ENCODE results near the gene GDPD2.
A peak's percentile ranks its signal among the peaks of the same experiment; 100 is the strongest.

The GDPD2 gene

DNA sequence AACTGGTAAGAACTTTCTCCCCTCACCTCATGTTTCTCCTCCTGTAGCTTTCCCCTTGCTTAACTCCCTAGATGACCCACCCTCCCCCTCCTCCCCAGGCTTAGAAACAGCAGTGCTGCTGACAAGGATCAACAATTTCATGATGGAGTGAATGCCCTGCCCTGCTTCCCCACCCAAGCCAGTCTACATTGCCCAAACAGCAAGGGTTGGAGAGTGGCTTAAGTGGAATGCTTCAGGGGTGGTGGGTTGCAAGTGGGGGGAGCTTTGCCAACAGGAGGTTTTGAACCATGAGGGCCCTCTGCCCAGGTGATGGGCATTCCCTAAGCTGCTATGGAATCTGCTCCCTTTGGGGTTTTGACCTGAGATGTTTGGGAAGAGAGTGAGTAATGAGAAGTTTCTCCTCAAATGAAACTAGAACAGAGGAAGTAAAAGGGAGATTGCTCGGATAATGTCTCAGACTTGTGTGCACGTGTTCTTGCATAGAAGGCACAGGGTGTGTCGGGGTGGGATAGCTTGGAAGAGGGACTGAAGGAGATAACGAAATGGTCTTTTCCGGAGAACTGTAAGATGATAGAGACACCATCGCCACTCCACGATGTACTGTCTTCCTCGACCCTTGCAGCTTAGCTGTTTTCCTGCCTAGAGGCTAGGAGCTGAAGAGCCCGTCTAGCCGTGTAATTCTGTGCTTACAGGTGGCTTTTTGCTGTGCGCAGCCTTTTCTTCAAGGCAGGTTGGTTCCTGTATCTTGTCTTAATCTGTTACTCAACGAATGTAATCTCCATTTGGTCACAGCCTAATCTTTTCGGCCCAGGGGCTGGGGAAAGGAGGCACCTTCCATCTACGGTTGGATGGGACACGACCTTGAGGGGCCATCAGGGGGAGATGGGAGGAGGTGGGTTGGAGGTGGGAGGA lies 10.1 kb downstream of the GDPD2 start:
- ATAC-seq (replicated peaks) (no peak), DNase-seq (no peak)
- no peaks in the 10 kb centered on the region for H3K9me3 Mint-ChIP-seq
- no peaks in the 10 kb centered on the region for H3K36me3 Mint-ChIP-seq
- peak overlapping the region; percentile 94 for H3K27ac Mint-ChIP-seq
- H3K4me1 Mint-ChIP-seq, result peaks cover 14 to 27% of the 10 kb centered on the region in 2 donors
- peaks cover 11 to 22% of the 10 kb centered on the region in 2 donors for H3K27me3 Mint-ChIP-seq
- peak overlapping the region; percentile 89 to 95 for H3K4me3 Mint-ChIP-seq

DNA sequence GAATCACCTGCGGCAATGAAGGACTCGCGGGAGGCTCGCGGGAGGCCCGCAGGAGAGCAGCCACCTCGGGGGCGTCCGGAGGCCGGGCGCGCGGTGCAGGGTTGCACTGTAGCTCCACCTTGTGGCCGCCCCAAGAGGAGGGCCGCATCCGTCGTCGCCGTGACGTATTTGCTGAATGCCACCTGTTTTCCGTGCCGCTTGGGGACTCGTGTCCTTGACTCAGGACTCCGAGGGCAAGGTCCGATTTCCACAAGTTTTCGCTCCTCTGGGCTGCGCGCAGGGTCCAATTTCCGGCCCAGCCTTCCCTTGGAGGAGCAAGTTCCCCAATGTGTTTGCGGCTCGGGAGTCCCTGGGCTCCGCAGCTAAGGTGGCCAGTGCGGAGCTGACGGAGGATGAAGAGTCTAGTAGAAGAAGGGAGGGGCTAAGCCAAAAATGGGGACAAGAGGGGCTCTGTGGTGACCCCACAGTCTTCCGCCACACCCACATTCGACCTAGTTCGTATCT lies 10.8 kb downstream of the GDPD2 start:
- Mint-ChIP-seq H3K4me1 (peaks cover 14 to 27% of the 10 kb centered on the region in 2 donors), H3K27ac (peak overlapping the region; percentile 94), H3K27me3 (peaks cover 11 to 24% of the 10 kb centered on the region in 2 donors), H3K4me3 (peak overlapping the region; percentile 89 to 95), H3K36me3 (no peaks in the 10 kb centered on the region), H3K9me3 (no peaks in the 10 kb centered on the region)
- peak; percentile 62 for DNase-seq
- ATAC-seq (replicated peaks), result peak; percentile 60 to 79

DNA sequence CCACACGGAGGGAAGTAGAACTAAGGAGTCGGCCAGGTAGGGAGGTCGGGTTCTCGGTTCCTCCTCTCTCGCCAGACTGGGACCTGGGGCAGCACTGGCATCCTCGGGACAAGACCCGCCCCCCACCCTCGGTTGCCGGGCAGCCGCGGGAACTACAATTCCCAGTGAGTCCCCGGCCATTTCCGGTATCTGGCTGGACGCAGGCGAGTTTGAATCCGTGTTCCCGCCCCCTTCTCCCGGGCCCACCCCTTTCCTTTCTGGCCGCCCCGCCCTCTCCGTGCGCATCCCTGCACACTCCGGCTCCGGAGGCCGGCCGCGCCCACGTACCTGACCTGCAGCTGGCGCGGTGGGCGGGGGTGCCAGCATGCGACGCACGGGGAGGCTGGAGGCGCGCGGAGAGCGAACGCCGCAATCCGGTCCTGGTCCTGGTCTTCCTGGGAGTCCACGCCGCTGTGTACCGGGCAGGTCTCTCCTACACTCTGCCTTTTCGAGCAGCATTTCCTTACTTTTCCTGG lies 11.3 kb downstream of the GDPD2 start:
- Mint-ChIP-seq H3K4me1 (peaks cover 14 to 27% of the 10 kb centered on the region in 2 donors), H3K27me3 (peaks cover 11 to 27% of the 10 kb centered on the region in 2 donors), H3K27ac (peak overlapping the region; percentile 94), H3K4me3 (peak overlapping the region; percentile 89 to 95), H3K36me3 (no peaks in the 10 kb centered on the region), H3K9me3 (no peaks in the 10 kb centered on the region)
- ATAC-seq (replicated peaks), result peak; percentile 70 to 78
- DNase-seq, result peak; percentile 53

DNA sequence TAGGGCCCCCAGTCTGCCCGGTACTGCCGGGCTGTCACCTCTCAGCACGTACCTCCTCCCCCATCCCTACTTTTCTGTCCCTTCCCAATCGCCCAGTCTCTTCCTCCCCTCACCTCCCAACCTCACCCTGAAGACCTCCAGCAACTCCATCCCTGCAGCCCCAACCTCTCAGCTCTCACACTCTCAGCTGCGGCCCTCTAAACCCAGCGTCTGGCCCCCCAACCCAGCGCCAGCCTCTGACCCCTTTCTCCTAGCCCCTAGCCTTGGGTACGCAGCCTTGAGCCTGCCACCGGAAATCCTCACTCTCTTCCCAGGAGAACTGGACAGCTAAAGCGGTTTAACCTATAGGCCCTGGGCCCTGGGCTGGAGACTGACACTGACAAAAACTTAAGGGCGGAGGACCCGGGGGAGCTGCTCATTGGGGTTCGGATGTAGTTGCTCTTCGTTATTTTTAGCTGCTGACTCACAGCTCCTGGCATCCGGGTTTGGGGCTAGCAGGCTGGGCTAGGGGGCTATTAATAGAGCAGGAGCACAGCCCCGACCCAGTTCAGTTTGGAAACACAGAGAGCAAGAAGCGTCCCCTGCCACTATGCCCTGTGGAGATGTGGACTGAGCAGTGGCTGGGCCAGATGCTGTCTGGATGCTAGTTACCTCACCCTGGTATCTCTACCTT lies 11.9 kb downstream of the GDPD2 start:
- peak overlapping the region; percentile 89 to 95 for H3K4me3 Mint-ChIP-seq
- H3K9me3 Mint-ChIP-seq, result no peaks in the 10 kb centered on the region
- DNase-seq, result no peak
- peaks cover 14 to 23% of the 10 kb centered on the region in 2 donors for H3K4me1 Mint-ChIP-seq
- H3K27me3 Mint-ChIP-seq, result peaks cover 13 to 28% of the 10 kb centered on the region in 2 donors
- H3K36me3 Mint-ChIP-seq, result no peaks in the 10 kb centered on the region
- peak overlapping the region; percentile 86 for H3K27ac Mint-ChIP-seq
- peak in 1 of 2 donors; percentile 14 for ATAC-seq (replicated peaks)

DNA sequence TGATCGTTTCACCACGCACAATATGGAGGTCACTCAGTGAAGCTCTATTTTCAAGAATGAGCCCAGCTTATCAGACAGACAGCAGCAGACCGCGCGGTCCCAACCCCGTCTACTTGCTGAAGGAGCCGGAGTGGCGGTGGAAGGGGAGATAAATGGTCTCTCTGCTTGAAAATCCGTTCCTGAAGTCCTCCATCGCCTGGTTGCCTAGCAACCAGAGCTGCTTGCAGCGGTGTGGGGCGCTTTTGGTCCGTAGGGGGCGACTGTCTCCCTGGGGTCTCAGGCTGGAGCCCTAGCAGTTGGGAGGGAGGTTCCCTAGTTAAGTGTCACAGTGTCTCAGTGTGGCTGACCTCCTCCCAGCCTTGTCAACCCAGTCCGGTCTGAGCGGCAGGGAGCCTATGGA lies 13.2 kb downstream of the GDPD2 start:
- Mint-ChIP-seq H3K36me3 (no peaks in the 10 kb centered on the region), H3K27ac (no peak overlapping the region), H3K9me3 (no peaks in the 10 kb centered on the region), H3K27me3 (peaks cover 26 to 34% of the 10 kb centered on the region in 2 donors), H3K4me1 (peaks cover 10 to 18% of the 10 kb centered on the region in 2 donors), H3K4me3 (no peak overlapping the region)
- ATAC-seq (replicated peaks) (no peak), DNase-seq (no peak)

DNA sequence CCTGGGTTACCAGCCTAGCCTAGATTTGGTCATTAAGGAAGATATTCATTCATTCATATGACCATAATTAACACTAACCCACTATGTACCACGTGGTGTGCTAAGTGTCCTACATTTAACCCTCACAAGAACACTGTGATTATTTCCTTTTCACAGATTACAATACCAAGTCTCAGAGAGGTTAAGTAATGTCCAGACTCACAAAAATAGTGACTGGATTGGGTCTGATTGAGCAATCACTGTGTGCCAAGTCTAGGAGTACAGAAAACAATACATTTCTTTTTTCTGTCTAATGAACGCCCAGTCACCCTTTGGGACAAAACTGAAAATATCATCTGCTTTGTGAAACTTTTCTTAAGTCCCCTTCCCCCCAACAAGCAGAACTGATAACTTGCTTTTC lies 13.9 kb downstream of the GDPD2 start:
- Mint-ChIP-seq H3K36me3 (no peaks in the 10 kb centered on the region), H3K9me3 (no peaks in the 10 kb centered on the region), H3K27ac (no peak overlapping the region), H3K4me3 (no peak overlapping the region), H3K4me1 (peaks cover 10 to 18% of the 10 kb centered on the region in 2 donors), H3K27me3 (peaks cover 33 to 36% of the 10 kb centered on the region in 2 donors)
- ATAC-seq (replicated peaks) (no peak), DNase-seq (no peak)

DNA sequence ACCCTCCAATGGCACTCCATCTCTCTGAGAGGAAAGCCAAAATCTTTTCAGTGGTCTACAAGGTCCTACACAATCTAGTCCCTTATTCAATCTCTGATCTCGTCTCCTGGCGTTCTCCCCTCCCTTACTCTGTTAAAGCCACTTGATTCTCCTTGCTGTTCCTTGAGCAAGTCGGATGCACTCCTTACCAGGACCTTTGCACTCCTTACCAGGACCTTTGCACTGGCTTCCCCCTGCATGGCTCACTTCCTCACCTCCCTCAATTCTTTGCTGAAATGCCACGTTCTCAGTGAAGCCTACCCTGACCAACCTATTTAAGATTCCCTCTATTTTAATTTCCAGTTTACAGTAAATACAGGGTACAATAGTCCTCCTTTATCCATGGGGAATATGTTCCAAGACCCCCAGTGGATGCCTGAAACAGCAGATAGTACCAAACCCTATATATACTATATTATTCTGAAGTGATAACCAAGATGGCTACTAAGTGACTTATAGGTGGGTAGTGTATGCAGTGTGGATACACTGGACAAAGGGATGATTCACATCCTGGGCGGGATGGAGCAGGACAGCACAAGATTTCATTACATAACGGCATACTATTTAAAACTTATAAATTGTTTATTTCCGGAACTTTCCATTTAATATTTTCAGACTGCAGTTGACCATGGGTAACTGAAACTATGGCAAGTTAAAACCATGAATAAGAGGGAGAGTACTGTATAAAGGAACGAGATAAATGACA lies 15.0 kb downstream of the GDPD2 start:
- no peak for ATAC-seq (replicated peaks)
- peaks cover 10 to 18% of the 10 kb centered on the region in 2 donors for H3K4me1 Mint-ChIP-seq
- peaks cover 39 to 40% of the 10 kb centered on the region in 2 donors for H3K27me3 Mint-ChIP-seq
- H3K36me3 Mint-ChIP-seq, result no peaks in the 10 kb centered on the region
- DNase-seq, result no peak
- H3K27ac Mint-ChIP-seq, result no peak overlapping the region
- no peaks in the 10 kb centered on the region for H3K9me3 Mint-ChIP-seq
- H3K4me3 Mint-ChIP-seq, result no peak overlapping the region

DNA sequence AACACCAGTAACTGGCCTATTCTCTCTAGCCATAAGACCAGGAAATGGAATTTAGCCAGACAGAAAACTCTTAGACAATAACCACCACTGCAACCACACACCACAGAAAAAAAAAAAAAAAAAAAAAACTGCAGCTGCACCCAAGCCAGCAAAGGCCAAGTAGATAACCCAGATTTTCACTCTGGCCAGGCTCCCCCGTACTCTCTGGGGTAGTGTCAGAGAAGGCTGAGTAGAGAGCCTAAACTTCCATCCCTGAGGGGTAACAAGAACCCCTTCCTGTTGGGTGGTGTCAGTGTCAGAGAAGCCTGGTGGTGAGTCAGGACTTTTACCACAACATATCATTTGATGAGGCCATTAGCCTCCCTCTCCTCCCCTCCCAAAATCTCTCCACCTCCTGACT lies 15.9 kb downstream of the GDPD2 start:
- H3K27ac Mint-ChIP-seq, result no peak overlapping the region
- H3K36me3 Mint-ChIP-seq, result no peaks in the 10 kb centered on the region
- ATAC-seq (replicated peaks) (no peak), DNase-seq (no peak)
- no peaks in the 10 kb centered on the region for H3K9me3 Mint-ChIP-seq
- peaks cover 39 to 40% of the 10 kb centered on the region in 2 donors for H3K27me3 Mint-ChIP-seq
- H3K4me3 Mint-ChIP-seq, result no peak overlapping the region
- H3K4me1 Mint-ChIP-seq, result peaks cover 8 to 10% of the 10 kb centered on the region in 2 donors

DNA sequence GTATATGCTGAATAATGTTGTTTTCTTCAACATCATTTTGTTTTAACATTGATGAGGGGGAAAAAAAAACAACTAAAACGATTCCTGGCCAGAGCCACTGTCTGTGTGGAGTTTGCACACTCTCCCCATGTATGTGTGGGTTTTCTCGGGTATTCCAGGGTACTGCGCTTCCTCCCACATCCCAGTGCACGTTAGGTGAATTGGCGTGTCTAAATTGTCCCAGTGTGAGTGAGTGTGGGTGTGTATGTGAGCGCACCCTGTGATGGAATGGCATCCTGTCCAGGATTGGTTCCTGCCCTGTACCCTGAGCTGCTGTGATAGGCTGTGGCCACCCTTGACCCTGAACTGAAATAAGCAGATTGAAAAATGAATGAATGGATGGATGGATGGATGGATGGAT lies 19.1 kb downstream of the GDPD2 start:
- Mint-ChIP-seq H3K9me3 (no peaks in the 10 kb centered on the region), H3K36me3 (no peaks in the 10 kb centered on the region), H3K4me1 (peaks cover 0 to 2% of the 10 kb centered on the region in 2 donors), H3K4me3 (no peak overlapping the region), H3K27ac (no peak overlapping the region), H3K27me3 (peaks cover 41 to 54% of the 10 kb centered on the region in 2 donors)
- DNase-seq (no peak), ATAC-seq (replicated peaks) (no peak)

DNA sequence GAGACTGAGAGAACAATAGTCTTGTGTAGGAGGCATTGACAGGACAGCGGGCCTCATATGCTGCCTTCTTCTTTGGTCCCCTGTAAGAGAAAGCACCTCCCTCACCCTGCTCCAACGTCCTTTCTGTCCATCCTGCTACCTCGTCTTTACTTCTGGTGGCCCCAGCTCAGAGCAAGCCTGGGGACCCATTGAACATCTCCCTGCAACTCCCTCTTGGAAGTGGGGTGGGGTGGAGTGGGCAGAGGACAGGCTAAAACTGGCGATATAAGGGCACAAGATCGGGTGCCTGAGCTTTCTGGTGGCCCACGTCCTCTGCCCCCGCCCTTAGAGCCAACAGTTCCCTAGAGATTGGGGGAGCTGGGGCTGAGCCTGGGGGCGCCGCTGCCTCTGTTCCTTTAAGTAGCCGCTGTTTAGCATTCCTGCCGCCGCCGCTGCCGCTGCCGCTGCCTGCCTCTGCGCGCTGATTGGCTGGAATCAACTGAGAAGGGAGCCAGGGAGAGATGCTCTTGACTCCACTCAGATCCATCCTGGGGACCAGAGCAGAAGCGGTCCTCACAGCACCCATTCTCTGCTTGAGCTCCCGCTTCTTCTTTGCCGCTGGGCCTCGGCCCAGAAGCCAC lies 21.3 kb downstream of the GDPD2 start, which contains the start of gene DLG3:
TSS of gene DLG3 (plus strand) at position 510 of the 620 bp plus-strand sequence. CDS start 367 bp downstream, outside the sequence.
- peak; percentile 53 to 61 for ATAC-seq (replicated peaks)
- H3K27me3 Mint-ChIP-seq, result peaks cover 25 to 44% of the 10 kb centered on the region in 2 donors
- H3K9me3 Mint-ChIP-seq, result no peaks in the 10 kb centered on the region
- no peak within 1 kb of the TSS for H3K27ac Mint-ChIP-seq
- no peaks in the 10 kb centered on the region for H3K4me1 Mint-ChIP-seq
- peak within 1 kb of the TSS; percentile 49 to 73 for H3K4me3 Mint-ChIP-seq
- no peaks in the 10 kb centered on the region for H3K36me3 Mint-ChIP-seq
- no peak for DNase-seq

DNA sequence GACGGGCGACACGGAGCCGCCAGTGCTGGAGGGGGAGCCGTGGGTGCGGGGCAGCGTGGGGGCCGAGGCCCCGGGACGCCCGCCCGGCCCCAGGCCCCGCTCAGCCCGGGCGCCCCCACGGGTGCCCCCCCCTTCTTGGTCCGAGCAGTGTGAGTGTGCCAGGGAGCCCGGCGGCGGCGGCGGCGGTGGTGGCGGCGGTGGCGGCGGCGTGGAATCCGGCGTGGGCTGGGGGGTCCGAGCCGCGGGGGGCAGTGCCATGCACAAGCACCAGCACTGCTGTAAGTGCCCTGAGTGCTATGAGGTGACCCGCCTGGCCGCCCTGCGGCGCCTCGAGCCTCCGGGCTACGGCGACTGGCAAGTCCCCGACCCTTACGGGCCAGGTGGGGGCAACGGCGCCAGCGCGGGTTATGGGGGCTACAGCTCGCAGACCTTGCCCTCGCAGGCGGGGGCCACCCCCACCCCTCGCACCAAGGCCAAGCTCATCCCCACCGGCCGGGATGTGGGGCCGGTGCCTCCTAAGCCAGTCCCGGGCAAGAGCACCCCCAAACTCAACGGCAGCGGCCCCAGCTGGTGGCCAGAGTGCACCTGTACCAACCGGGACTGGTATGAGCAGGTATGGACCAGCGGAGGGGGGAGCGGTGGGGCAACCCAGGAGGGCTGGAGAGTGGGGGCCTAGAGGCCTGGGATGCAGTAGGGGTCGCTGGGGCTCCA lies 22.0 kb downstream of the GDPD2 start:
- Mint-ChIP-seq H3K9me3 (no peaks in the 10 kb centered on the region), H3K36me3 (no peaks in the 10 kb centered on the region), H3K4me1 (no peaks in the 10 kb centered on the region), H3K4me3 (peak overlapping the region in 1 of 2 donors; percentile 73), H3K27ac (no peak overlapping the region), H3K27me3 (peaks cover 25 to 42% of the 10 kb centered on the region in 2 donors)
- ATAC-seq (replicated peaks), result peak; percentile 21 to 48
- no peak for DNase-seq

DNA sequence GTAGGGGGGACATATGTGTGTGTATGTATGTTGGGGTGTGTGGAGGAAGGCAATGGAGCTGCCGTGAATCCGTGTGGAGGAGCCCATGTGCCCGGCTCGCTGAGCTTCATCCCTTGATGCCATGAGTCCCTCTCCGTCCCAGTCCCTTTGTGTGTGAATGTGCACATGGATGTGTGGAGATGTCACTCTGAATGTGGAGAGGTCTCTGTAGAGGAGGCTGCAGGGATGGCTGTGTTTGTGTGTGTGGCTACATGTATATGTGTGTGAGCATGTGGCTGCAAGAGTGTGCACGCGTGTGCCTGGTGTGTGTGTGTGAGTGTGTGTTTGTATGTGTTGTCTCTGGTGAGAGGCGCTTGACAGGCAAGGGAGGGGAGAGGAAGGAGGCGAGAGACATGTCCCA lies 22.8 kb downstream of the GDPD2 start:
- Mint-ChIP-seq H3K4me3 (no peak overlapping the region), H3K27ac (no peak overlapping the region), H3K9me3 (no peaks in the 10 kb centered on the region), H3K27me3 (peaks cover 20 to 33% of the 10 kb centered on the region in 2 donors), H3K4me1 (no peaks in the 10 kb centered on the region), H3K36me3 (no peaks in the 10 kb centered on the region)
- DNase-seq, result no peak
- ATAC-seq (replicated peaks), result no peak
